ENCODE results near the gene DAP3. TPM values are rescaled to one million over a fixed set of nuclear protein-coding genes. Genes with fewer than 3 reads are reported as not detected.
"Not testable (repeated sequence)": the region's sequence is repeated elsewhere in the genome, so short reads cannot be mapped to it uniquely, and the experiment has no call there.

DAP3 gene
- total RNA-seq, 1 donor from 2014 or later, result 104 TPM

DNA sequence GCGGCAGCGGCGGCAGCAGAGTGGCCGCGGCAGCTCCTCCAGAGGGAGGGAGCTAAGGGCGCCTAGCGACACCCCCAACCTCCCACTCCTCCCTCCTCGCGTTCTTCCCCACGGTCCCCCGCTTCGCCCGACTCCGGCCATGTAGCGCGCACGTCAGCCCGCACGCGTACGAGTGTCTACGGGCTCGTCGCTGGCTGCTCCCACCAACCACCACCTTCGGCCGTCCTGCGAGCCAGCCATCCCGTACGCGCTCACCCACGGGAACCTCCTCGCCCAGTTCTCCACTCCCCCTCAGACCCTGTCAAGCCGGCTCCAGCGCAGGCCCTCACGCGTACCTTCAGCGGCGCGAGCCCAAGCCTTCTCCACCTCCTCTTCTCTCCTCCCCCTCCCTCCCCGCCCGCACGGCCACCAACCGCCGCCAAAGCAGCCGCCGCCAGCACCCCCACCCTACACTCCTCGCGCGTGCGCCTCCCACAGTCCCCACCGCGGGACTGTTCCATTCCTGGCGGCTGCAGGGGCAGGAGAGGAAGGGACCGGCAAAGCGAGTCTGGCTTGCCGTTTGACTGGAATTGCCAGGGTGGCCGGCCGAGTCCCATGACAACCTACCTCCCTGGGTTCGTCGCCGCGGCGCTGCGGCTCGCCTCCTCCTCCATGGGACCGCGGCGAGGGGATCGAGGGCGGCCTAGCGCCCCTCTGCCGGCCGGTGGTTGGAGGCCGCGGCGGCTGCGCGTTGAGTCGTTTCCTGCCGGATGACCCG, 389 bp upstream of the DAP3 start, which contains the start of gene YY1AP1:
TSS of gene YY1AP1 (minus strand) at position 451 of the 757 bp plus-strand sequence. CDS start 8,338 bp downstream, outside the sequence.
- no peak for TF ChIP-seq CTCF (conservative IDR thresholded peaks at IDR 0.05; ENCODE audit: low read depth, low read length)
- no peak for DNase-seq (ENCODE audit: low read depth)
- peak within 1 kb of the TSS; percentile 95 for H3K4me3 ChIP-seq (ENCODE audit: low read depth, low read length)

DNA sequence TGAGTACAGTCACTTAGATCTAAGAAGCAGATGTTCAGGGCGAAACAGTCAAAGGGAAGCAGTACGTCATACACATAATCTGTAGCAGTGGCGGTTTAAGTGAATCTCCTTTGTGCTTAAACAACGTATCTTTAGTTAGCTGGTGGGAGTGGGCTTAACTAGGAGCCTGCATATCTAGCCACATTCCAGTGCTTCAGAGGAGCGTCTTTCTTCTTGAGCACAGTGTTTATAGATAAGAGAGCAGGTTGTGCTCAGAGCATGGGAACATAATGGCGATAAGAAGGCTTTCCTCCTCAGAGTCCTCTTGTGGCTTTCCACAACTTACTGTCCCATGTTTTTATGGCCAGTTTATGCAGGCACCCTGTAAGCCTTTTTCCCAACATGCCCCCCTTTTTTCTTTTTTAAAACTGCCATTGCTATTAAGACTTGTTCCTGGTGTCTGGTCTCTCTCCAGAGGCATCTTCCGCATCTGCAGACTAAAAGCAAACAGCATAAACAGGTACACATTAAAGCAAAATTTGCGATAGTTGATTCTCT, 3.2 kb downstream of the DAP3 start:
- TF ChIP-seq CTCF (conservative IDR thresholded peaks at IDR 0.05; ENCODE audit: low read depth, low read length), result no peak
- no peak for DNase-seq (ENCODE audit: low read depth)
- no peak overlapping the region for H3K4me3 ChIP-seq (ENCODE audit: low read depth, low read length)

DNA sequence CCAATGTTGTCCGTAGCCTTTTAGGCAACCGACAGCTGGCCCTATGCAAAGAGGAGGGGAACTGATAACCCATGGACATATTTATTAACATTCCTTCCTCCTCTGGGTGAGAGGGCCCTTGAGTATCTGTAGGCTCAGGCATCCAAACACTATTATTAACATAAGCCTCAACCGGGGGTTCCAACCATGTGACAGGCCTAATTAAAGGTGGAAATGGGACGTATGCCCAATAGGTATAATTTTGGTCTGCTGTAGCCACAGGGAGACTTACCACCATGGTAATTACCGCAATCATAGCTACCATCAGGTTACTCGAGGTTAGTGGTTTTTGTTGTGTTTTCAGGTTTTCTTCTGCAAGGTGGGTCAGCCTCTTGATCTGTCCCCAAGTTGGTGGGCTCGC, 5.3 kb downstream of the DAP3 start:
- TF ChIP-seq CTCF (conservative IDR thresholded peaks at IDR 0.05; ENCODE audit: low read depth, low read length), result no peak
- peak overlapping the region; percentile 52 for H3K4me3 ChIP-seq (ENCODE audit: low read depth, low read length)
- DNase-seq (ENCODE audit: low read depth), result no peak

GRCh38 chr1:155695072-155695471, 6.2 kb downstream of the DAP3 start:
- peak overlapping the region; percentile 52 for H3K4me3 ChIP-seq (ENCODE audit: low read depth, low read length)
- no peak for DNase-seq (ENCODE audit: low read depth)

DNA sequence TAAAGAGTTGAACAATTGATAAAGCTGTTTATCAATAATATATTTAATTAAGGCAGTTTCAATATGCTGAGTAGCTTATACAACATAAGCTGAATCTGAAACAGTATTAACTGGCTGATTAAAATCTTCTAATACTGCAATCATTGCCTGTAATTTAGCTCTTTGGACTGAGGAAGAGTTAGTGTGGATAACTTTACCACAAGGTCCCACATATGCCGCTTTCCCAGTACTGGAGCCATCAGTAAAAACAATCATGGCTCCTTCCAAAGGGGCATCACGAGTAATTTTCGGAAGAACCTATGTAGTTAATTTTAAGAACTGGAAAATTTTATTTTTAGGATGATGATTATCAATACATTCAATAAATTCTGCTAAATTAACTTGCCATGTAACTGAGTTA, 6.7 kb downstream of the DAP3 start:
- peak overlapping the region; percentile 52 for H3K4me3 ChIP-seq (ENCODE audit: low read depth, low read length)
- no peak for TF ChIP-seq CTCF (conservative IDR thresholded peaks at IDR 0.05; ENCODE audit: low read depth, low read length)
- DNase-seq (ENCODE audit: low read depth), result no peak

More at GRCh38 chr1:155695072-155695471, 6.2 kb downstream of the DAP3 start:
- TF ChIP-seq CTCF (conservative IDR thresholded peaks at IDR 0.05; ENCODE audit: low read depth, low read length), result no peak

DNA sequence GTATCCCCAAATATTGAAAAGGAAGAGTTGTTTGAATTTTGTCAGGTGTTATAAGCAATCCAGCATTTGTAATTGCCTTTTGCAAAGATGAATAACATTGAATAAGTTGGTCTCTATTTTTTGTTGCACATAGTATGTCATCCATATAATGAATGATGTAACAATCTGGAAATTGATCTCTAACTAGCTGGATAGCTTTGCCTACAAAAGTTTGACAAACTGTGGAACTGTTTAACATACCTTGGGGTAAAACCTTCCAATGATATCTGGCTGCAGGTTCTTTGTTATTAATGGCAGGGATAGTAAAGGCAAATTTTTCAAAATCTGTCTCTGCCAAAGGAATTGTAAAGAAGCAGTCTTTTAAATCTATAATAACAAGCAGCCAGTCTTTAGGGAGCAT, 7.6 kb downstream of the DAP3 start:
- DNase-seq (ENCODE audit: low read depth), result no peak
- H3K4me3 ChIP-seq (ENCODE audit: low read depth, low read length), result no peak overlapping the region
- no peak for TF ChIP-seq CTCF (conservative IDR thresholded peaks at IDR 0.05; ENCODE audit: low read depth, low read length)

- TF ChIP-seq CTCF (conservative IDR thresholded peaks at IDR 0.05; ENCODE audit: low read depth, low read length), result no peak
- DNase-seq (ENCODE audit: low read depth), result no peak
- no peak overlapping the region for H3K4me3 ChIP-seq (ENCODE audit: low read depth, low read length)
Measured at GRCh38 chr1:155697046-155697445, 8.2 kb downstream of the DAP3 start.

DNA sequence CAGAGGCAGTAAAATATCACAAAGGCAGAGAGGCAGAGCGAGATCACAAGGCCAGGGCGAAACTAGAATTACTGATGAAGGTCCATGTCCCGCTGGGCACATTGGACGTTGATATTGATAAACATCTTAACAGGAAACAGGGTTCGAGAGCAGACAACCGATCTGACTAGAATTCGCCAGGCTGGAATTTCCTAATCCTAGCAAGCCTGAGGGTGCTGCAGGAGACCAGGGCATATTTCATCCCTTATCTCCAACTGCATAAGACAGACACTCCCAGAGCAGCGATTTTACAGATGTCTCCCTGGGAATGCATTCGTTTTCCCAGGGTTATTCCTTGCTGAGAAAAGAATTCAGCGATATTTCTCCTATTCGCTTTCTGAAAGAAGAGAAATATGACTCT, 8.7 kb downstream of the DAP3 start:
- H3K4me3 ChIP-seq (ENCODE audit: low read depth, low read length); DNase-seq (ENCODE audit: low read depth): not testable (repeated sequence)

Data from epithelial cell of proximal tubule (primary cell).